NCI-H748 (cell line): ENCODE measurements around the gene FLNB.

Source experiments
- DNase-seq: peaks from one replicate; lab custom pipeline; 2025; ENCODE audit not compliant: unreplicated experiment; lab: John Stamatoyannopoulos, UW

The FLNB gene

GRCh38 chr3:58177747-58178527 is 169.7 kb downstream of the FLNB start:
- DNase-seq: peak; percentile 53

- no peak for DNase-seq
Observed at GRCh38 chr3:58178528-58179234, 170.5 kb downstream of the FLNB start.

GRCh38 chr3:58179235-58180098 is 171.2 kb downstream of the FLNB start:
- DNase-seq: no peak

- DNase-seq: no peak
Observed at GRCh38 chr3:58180099-58180880, 172.1 kb downstream of the FLNB start.

GRCh38 chr3:58180940-58181587 is 172.8 kb downstream of the FLNB start:
- DNase-seq: peak; percentile 4

- no peak for DNase-seq
Observed at GRCh38 chr3:58183221-58183620, 175.0 kb downstream of the FLNB start.

GRCh38 chr3:58183891-58184290 is 175.7 kb downstream of the FLNB start:
- no peak for DNase-seq

- no peak for DNase-seq
Observed at GRCh38 chr3:58184309-58184981, 176.2 kb downstream of the FLNB start.

GRCh38 chr3:58184982-58185360 is 176.7 kb downstream of the FLNB start:
- DNase-seq: no peak

GRCh38 chr3:58188173-58188564 is 179.9 kb downstream of the FLNB start:
- DNase-seq: no peak

GRCh38 chr3:58188921-58189451 is 180.8 kb downstream of the FLNB start:
- no peak for DNase-seq

GRCh38 chr3:58189691-58190090 is 181.5 kb downstream of the FLNB start:
- no peak for DNase-seq

GRCh38 chr3:58190291-58190690 is 182.1 kb downstream of the FLNB start:
- DNase-seq: no peak

- no peak for DNase-seq
Observed at GRCh38 chr3:58190882-58191281, 182.7 kb downstream of the FLNB start.

GRCh38 chr3:58191361-58191991 is 183.3 kb downstream of the FLNB start:
- DNase-seq: no peak

GRCh38 chr3:58192069-58192468 is 183.8 kb downstream of the FLNB start:
- DNase-seq: no peak

GRCh38 chr3:58193682-58194407 is 185.6 kb downstream of the FLNB start:
- no peak for DNase-seq

GRCh38 chr3:58197588-58197987 is 189.4 kb downstream of the FLNB start:
- no peak for DNase-seq
